ENCODE measurements around the gene GNG7. TPM values are rescaled to one million over a fixed set of nuclear protein-coding genes. Genes with fewer than 3 reads are reported as not detected.

GNG7 gene
- polyA plus RNA-seq, 3 donors, result 1.1 to 1.6 (median 1.3) TPM

DNA sequence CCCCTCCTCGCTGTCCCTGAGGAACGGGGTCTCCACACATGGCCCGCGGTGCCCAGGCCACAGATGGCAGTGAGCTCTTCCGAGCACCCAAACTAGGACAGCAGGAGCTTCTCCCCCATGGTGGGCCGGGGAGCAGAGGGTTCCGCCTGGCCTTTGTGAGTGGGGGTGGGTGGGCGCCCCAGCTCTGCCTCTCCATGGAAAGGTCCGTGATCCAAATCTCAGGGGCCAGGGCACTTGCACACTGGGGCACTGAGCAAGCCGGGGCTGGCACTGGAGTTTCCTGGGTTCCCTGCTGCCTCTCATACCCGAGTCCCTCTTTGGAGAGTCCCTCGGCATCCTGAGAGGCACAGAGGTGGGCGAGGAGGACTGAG is 20.8 kb upstream of the GNG7 start:
- Histone ChIP-seq H3K9ac (ENCODE audit: insufficient read depth, low read length, poor library complexity, severe bottlenecking) (no peak overlapping the region), H3K9me3 (replicated peaks in 1 of 2; ENCODE audit: control insufficient read depth in 1 of 2, insufficient read depth in 1 of 2, low read length in 2 of 2) (peaks cover 0 to 7% of the 10 kb centered on the region in 2 donors), H3K27me3 (ENCODE audit: control insufficient read depth in 2 of 2, insufficient read depth in 2 of 2, low read length in 2 of 2) (peaks cover 12 to 47% of the 10 kb centered on the region in 2 donors), H3K4me3 (replicated peaks in 1 of 3; ENCODE audit: low read depth in 2 of 3, low read length in 3 of 3) (no peak overlapping the region), H3K27ac (ENCODE audit: low read depth in 1 of 2, low read length in 2 of 2) (no peak overlapping the region), H3K36me3 (replicated peaks in 1 of 2; ENCODE audit: control insufficient read depth in 1 of 2, insufficient read depth in 2 of 2, low read length in 2 of 2) (no peaks in the 10 kb centered on the region), H3K4me2 (replicated peaks; ENCODE audit: extremely low read depth, low read length, poor library complexity, severe bottlenecking) (no peak overlapping the region), H4K20me1 (ENCODE audit: insufficient read depth, low read length) (no peaks in the 10 kb centered on the region), H2AFZ (ENCODE audit: insufficient read depth, low read depth, low read length, poor library complexity, severe bottlenecking) (no peak overlapping the region), H3K79me2 (ENCODE audit: insufficient read depth, low read length) (no peaks in the 10 kb centered on the region), H3K4me1 (ENCODE audit: control insufficient read depth in 1 of 2, insufficient read depth in 2 of 2, low read length in 2 of 2) (peaks cover 9 to 10% of the 10 kb centered on the region in 2 donors)
- Mint-ChIP-seq H3K36me3 (no peaks in the 10 kb centered on the region), H3K27me3 (ENCODE audit: low read depth in 3 of 3) (peaks cover 41 to 79% (median 65%) of the 10 kb centered on the region in 3 donors), H3K4me1 (peaks cover 7% of the 10 kb centered on the region), H3K9me3 (peaks cover 0 to 10% (median 6%) of the 10 kb centered on the region in 7 donors), H3K27ac (no peak overlapping the region), H3K4me3 (no peak overlapping the region)
- TF ChIP-seq, protein P1, sequence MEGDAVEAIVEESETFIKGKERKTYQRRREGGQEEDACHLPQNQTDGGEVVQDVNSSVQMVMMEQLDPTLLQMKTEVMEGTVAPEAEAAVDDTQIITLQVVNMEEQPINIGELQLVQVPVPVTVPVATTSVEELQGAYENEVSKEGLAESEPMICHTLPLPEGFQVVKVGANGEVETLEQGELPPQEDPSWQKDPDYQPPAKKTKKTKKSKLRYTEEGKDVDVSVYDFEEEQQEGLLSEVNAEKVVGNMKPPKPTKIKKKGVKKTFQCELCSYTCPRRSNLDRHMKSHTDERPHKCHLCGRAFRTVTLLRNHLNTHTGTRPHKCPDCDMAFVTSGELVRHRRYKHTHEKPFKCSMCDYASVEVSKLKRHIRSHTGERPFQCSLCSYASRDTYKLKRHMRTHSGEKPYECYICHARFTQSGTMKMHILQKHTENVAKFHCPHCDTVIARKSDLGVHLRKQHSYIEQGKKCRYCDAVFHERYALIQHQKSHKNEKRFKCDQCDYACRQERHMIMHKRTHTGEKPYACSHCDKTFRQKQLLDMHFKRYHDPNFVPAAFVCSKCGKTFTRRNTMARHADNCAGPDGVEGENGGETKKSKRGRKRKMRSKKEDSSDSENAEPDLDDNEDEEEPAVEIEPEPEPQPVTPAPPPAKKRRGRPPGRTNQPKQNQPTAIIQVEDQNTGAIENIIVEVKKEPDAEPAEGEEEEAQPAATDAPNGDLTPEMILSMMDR (IDR thresholded peaks at IDR 0.05), result no peak
- 88% methylated on average over 10 of the region's 13 CpGs for WGBS (ENCODE audit: insufficient coverage)
- DNase-seq, result no peak
- intact Hi-C loops (cut with micrococcal nuclease), result no loop called here

DNA sequence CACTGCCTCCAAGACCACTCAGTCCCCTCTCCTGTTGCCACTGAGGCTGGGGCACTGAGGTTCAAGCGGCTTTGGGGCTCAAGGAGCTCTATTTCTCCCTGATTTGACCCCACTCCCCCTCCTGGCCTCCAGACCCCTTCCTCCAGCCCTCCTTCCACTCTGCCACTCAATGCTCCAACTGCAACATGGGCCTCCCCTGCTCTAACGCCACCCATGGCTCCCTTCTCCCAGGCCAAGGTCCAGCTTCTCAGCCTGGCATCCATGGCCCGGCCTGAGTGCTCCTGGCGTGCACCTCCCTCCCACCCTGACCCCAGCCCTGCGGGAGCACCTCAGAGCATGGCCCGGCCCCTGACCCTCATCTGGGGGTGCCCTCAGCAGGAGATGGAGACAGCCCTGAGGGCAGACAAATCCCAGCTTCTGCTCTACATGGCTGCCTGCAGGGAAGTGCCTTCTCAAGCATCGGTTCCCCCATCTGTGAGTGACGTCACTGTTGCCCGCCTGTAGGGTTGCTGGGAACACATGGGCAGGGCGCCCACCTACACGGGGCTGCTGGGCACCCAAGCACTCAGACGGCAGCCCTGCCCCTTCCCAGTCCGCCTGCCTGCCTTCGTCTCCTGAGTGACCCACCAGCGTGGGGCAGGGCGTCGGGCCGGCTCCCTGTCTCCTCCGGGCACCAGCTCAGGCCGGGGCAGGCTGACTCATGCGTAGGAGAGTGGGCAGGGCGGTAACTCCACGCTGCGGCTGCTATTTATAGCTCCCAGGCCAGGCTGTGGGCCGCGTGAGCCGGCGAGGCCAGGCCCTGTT is 20.2 kb upstream of the GNG7 start:
- Histone ChIP-seq H3K9ac (ENCODE audit: insufficient read depth, low read length, poor library complexity, severe bottlenecking) (no peak overlapping the region), H3K4me1 (ENCODE audit: control insufficient read depth in 1 of 2, insufficient read depth in 2 of 2, low read length in 2 of 2) (peaks cover 9 to 10% of the 10 kb centered on the region in 2 donors), H3K4me3 (replicated peaks in 1 of 3; ENCODE audit: low read depth in 2 of 3, low read length in 3 of 3) (no peak overlapping the region), H3K27ac (ENCODE audit: low read depth in 1 of 2, low read length in 2 of 2) (no peak overlapping the region), H3K36me3 (replicated peaks in 1 of 2; ENCODE audit: control insufficient read depth in 1 of 2, insufficient read depth in 2 of 2, low read length in 2 of 2) (no peaks in the 10 kb centered on the region), H3K27me3 (ENCODE audit: control insufficient read depth in 2 of 2, insufficient read depth in 2 of 2, low read length in 2 of 2) (peaks cover 12 to 47% of the 10 kb centered on the region in 2 donors), H3K4me2 (replicated peaks; ENCODE audit: extremely low read depth, low read length, poor library complexity, severe bottlenecking) (no peak overlapping the region), H3K9me3 (replicated peaks in 1 of 2; ENCODE audit: control insufficient read depth in 1 of 2, insufficient read depth in 1 of 2, low read length in 2 of 2) (peaks cover 0 to 7% of the 10 kb centered on the region in 2 donors), H4K20me1 (ENCODE audit: insufficient read depth, low read length) (no peaks in the 10 kb centered on the region), H3K79me2 (ENCODE audit: insufficient read depth, low read length) (no peaks in the 10 kb centered on the region), H2AFZ (ENCODE audit: insufficient read depth, low read depth, low read length, poor library complexity, severe bottlenecking) (no peak overlapping the region)
- peak overlapping the region in 1 of 7 donors; percentile 7 for H3K27ac Mint-ChIP-seq
- H3K9me3 Mint-ChIP-seq, result peaks cover 0 to 10% (median 6%) of the 10 kb centered on the region in 7 donors
- peaks cover 7% of the 10 kb centered on the region for H3K4me1 Mint-ChIP-seq
- peaks cover 39 to 75% (median 60%) of the 10 kb centered on the region in 3 donors for H3K27me3 Mint-ChIP-seq (ENCODE audit: low read depth in 3 of 3)
- peak overlapping the region in 1 of 2 donors; percentile 70 for H3K4me3 Mint-ChIP-seq
- WGBS (ENCODE audit: insufficient coverage), result 72% methylated on average over 26 of the region's 28 CpGs
- peak; percentile 29 to 44 (median 32) for DNase-seq
- H3K36me3 Mint-ChIP-seq, result no peaks in the 10 kb centered on the region
- intact Hi-C loops (cut with micrococcal nuclease), result no loop called here
- TF ChIP-seq, protein P1 (IDR thresholded peaks at IDR 0.05), result no peak
